LNCaP clone FGC (cell line): ENCODE data around the gene TMEM42.

ENCODE experiments used
- DNase-seq: peaks from one replicate; pipeline ENCODE4 v3.0.0-alpha.2; 2011; ENCODE audit warnings: low read depth
- H3K4me3 ChIP-seq: 2 replicates; pipeline ENCODE4 v1.5.1; 2011; ENCODE audit warnings: mild to moderate bottlenecking, low read depth, low read length, control low read depth
- CTCF ChIP-seq: IDR thresholded peaks from 2 replicates; pipeline ENCODE4 v1.5.1; 2012; ENCODE audit warnings: mild to moderate bottlenecking; ENCODE audit not compliant: control insufficient read depth, insufficient read depth; ENCODE audit errors: extremely low read depth

Gene TMEM42

GRCh38 chr3:44860117-44860516 is 1.6 kb upstream of the TMEM42 start:
- DNase-seq = no peak
- TF ChIP-seq CTCF = no peak
- no peak overlapping the region for H3K4me3 ChIP-seq

- no peak for TF ChIP-seq CTCF
- no peak for DNase-seq
- peak overlapping the region; percentile 59 for H3K4me3 ChIP-seq
Observed at GRCh38 chr3:44862226-44862637, 520 bp downstream of the TMEM42 start.

- H3K4me3 ChIP-seq = no peak overlapping the region
- no peak for TF ChIP-seq CTCF
- DNase-seq = no peak
Observed at GRCh38 chr3:44865272-44866035, 3.7 kb downstream of the TMEM42 start.

- DNase-seq = peak; percentile 90
- TF ChIP-seq CTCF = no peak
- H3K4me3 ChIP-seq = no peak overlapping the region
Observed at GRCh38 chr3:44867421-44868111, 5.9 kb downstream of the TMEM42 start.

GRCh38 chr3:44870375-44871061 is 8.8 kb downstream of the TMEM42 start:
- TF ChIP-seq CTCF = no peak
- DNase-seq = peak; percentile 100

GRCh38 chr3:44874308-44874707 is 12.6 kb downstream of the TMEM42 start, which contains the start of gene TGM4:
TSS of gene TGM4 (plus strand) at chr3:44874608. CDS start at chr3:44874679, 71 bp downstream.
- TF ChIP-seq CTCF = no peak
- H3K4me3 ChIP-seq = no peak within 1 kb of the TSS
- DNase-seq = no peak

More at GRCh38 chr3:44870375-44871061, 8.8 kb downstream of the TMEM42 start:
- no peak overlapping the region for H3K4me3 ChIP-seq
